ENCODE results near the gene ANKLE2.

DNA sequence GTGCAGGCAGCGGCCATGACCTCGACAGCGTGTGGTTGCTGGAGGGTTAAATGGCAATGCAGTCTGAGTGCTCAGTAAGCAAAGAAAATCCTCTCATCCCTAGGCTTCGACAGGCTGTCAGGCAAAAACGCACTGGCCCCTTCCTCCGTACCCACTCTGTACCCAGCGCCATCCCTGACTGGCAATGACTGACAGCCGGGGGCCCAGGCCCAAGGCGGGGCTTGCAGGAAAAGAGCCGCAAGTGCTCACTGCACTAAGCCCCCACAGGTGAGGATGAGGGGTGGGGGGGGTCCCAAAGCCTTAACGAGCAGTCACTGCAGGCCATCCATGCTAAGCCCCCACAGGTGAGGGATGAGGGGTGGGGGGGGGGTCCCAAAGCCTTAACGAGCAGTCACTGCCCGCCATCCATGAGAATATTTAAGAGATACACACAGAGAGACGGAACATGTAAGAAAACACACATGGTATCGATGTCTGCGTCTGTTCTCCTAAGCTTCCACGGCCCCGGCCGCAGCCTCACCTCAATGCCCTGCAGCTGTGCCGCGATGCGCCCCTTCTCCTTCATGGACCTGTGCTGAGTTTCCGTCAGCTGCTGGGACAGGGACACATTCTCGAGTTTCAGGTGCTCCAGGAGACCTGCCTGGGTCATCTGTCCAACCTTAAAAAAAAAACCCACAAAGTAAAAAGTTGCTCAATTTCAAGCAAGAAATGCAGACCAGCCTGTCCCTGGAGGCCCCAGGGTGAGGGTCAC lies 36.4 kb upstream of the ANKLE2 start:
- TF ChIP-seq, protein P1, sequence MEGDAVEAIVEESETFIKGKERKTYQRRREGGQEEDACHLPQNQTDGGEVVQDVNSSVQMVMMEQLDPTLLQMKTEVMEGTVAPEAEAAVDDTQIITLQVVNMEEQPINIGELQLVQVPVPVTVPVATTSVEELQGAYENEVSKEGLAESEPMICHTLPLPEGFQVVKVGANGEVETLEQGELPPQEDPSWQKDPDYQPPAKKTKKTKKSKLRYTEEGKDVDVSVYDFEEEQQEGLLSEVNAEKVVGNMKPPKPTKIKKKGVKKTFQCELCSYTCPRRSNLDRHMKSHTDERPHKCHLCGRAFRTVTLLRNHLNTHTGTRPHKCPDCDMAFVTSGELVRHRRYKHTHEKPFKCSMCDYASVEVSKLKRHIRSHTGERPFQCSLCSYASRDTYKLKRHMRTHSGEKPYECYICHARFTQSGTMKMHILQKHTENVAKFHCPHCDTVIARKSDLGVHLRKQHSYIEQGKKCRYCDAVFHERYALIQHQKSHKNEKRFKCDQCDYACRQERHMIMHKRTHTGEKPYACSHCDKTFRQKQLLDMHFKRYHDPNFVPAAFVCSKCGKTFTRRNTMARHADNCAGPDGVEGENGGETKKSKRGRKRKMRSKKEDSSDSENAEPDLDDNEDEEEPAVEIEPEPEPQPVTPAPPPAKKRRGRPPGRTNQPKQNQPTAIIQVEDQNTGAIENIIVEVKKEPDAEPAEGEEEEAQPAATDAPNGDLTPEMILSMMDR (IDR thresholded peaks at IDR 0.05; ENCODE audit: low read depth, low read length, missing input control) = no peak
- TF ChIP-seq, protein P2, sequence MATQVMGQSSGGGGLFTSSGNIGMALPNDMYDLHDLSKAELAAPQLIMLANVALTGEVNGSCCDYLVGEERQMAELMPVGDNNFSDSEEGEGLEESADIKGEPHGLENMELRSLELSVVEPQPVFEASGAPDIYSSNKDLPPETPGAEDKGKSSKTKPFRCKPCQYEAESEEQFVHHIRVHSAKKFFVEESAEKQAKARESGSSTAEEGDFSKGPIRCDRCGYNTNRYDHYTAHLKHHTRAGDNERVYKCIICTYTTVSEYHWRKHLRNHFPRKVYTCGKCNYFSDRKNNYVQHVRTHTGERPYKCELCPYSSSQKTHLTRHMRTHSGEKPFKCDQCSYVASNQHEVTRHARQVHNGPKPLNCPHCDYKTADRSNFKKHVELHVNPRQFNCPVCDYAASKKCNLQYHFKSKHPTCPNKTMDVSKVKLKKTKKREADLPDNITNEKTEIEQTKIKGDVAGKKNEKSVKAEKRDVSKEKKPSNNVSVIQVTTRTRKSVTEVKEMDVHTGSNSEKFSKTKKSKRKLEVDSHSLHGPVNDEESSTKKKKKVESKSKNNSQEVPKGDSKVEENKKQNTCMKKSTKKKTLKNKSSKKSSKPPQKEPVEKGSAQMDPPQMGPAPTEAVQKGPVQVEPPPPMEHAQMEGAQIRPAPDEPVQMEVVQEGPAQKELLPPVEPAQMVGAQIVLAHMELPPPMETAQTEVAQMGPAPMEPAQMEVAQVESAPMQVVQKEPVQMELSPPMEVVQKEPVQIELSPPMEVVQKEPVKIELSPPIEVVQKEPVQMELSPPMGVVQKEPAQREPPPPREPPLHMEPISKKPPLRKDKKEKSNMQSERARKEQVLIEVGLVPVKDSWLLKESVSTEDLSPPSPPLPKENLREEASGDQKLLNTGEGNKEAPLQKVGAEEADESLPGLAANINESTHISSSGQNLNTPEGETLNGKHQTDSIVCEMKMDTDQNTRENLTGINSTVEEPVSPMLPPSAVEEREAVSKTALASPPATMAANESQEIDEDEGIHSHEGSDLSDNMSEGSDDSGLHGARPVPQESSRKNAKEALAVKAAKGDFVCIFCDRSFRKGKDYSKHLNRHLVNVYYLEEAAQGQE (IDR thresholded peaks at IDR 0.05) = no peak
- TF ChIP-seq, protein P3, sequence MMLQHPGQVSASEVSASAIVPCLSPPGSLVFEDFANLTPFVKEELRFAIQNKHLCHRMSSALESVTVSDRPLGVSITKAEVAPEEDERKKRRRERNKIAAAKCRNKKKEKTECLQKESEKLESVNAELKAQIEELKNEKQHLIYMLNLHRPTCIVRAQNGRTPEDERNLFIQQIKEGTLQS (IDR thresholded peaks at IDR 0.05) = no peak
- no peak for TF ChIP-seq JUND (IDR thresholded peaks at IDR 0.05)
- no peak for TF ChIP-seq YY1 (IDR thresholded peaks at IDR 0.05)
- no peak for TF ChIP-seq TAF1 (conservative IDR thresholded peaks at IDR 0.05)
- TF ChIP-seq SP1 (IDR thresholded peaks at IDR 0.05) = no peak
- no peak for TF ChIP-seq RXRA (IDR thresholded peaks at IDR 0.05)
- TF ChIP-seq GABPA (IDR thresholded peaks at IDR 0.05 in 1 of 2, conservative IDR thresholded peaks at IDR 0.05 in 1 of 2) = no peak
- TF ChIP-seq, protein P4, sequence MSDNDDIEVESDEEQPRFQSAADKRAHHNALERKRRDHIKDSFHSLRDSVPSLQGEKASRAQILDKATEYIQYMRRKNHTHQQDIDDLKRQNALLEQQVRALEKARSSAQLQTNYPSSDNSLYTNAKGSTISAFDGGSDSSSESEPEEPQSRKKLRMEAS (IDR thresholded peaks at IDR 0.05) = no peak
- no peak for TF ChIP-seq FOXA1 (IDR thresholded peaks at IDR 0.05)
- no peak for TF ChIP-seq HNF4A (conservative IDR thresholded peaks at IDR 0.05)
- no peak for TF ChIP-seq FOXA2 (IDR thresholded peaks at IDR 0.05)
